HG03159 (cell line): ENCODE results near the gene CERS2.

ENCODE experiments used
- ATAC-seq: cut with Tn5 transposase; IDR thresholded peaks from one replicate; pipeline ENCODE4 v1.9.1; 2021; ENCODE audit warnings: mild to moderate bottlenecking, moderate library complexity; ENCODE audit not compliant: unreplicated experiment

Gene CERS2

DNA sequence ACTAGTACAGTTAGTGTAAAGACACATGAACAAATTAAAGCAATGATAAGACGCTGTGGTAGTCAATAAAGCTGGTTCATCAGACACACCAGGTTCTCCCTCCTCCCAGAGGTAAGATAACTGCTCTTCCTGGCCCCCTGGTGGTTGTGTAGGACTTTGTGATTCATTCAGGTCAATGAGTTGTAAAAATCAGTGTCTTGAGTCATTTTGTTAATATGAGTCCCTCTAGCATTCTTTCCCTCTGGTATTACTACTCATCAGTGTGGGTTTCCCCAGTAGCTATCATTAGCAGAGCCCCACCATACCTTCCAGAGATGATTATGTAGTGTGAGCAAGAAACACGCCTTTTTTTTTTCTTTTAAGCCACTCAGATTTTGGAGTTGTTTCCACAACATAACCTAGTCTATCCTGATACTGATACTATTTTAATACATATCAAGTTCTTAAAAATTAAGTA, 52.1 kb downstream of the CERS2 start:
- peak; percentile 43 for ATAC-seq

- no peak for ATAC-seq
These were observed 57.2 kb downstream of the CERS2 start for GRCh38 chr1:150917387-150917786.
